SK-N-SH (cell line): ENCODE measurements around the gene OXSR1. TPM values are rescaled to one million over a fixed set of nuclear protein-coding genes. Genes with fewer than 3 reads are reported as not detected.

ENCODE experiments used
- CTCF ChIA-PET: fragments of 300-600, 350-600 bp; formaldehyde crosslinking; extraction: SDS; loops from one replicate; lab custom pipeline; 2021; lab: Yijun Ruan, JAX
- POLR2A ChIA-PET: fragments of 350-600 bp; sonication (Branson Sonifier 250); formaldehyde crosslinking; extraction: SDS; loops from one replicate; lab custom pipeline; 2020; ENCODE audit warnings: antibody characterized with exemption, inconsistent platforms; lab: Yijun Ruan, JAX
- DNase-seq: peaks from one replicate; pipeline ENCODE4 v3.0.0; 2012
- H2AFZ ChIP-seq: fragments of 200-600 bp; sonication (generic); 2 replicates; pipeline ENCODE4 v1.8.1; 2016; ENCODE audit warnings: antibody characterized with exemption, mild to moderate bottlenecking, low read depth
- H3F3A ChIP-seq: fragments of 200-600 bp; sonication (generic); replicated peaks from 2 replicates; pipeline ENCODE3; 2016; ENCODE audit warnings: antibody characterized with exemption, mild to moderate bottlenecking; ENCODE audit not compliant: insufficient read depth
- H3K27ac ChIP-seq, 2 experiments: fragments of 200-500 bp in 1 of 2; fragments of 200-600 bp in 1 of 2; sonication (Bioruptor generic) in 1 of 2; sonication (generic), shearing (Covaris generic) in 1 of 2; 2 replicates each; pipeline versions ENCODE4 v1.5.1 to v1.6.1; 2014 to 2016; ENCODE audit warnings: low read depth in 2 of 2, inconsistent platforms in 1 of 2, low read length in 1 of 2, mild to moderate bottlenecking in 1 of 2, mixed read lengths in 1 of 2
- H3K27me3 ChIP-seq: fragments of 200-600 bp; sonication (generic), shearing (Covaris generic); 2 replicates; pipeline ENCODE4 v1.6.1; 2016; ENCODE audit warnings: mixed run types; ENCODE audit not compliant: insufficient read depth
- H3K36me3 ChIP-seq, 2 experiments: fragments of 200-500 bp in 1 of 2; fragments of 200-600 bp in 1 of 2; sonication (Bioruptor generic) in 1 of 2; sonication (generic) in 1 of 2; replicated peaks in 1 of 2; 2 replicates each; pipeline versions ENCODE3 to v1.5.1; 2014 to 2016; ENCODE audit warnings: low read length in 1 of 2, mild to moderate bottlenecking in 1 of 2; ENCODE audit not compliant: insufficient read depth in 2 of 2, control insufficient read depth in 1 of 2
- H3K4me1 ChIP-seq, 2 experiments: fragments of 200-500 bp in 1 of 2; fragments of 200-600 bp in 1 of 2; sonication (Bioruptor generic) in 1 of 2; sonication (generic), shearing (Covaris generic) in 1 of 2; 2 replicates each; pipeline versions ENCODE4 v1.5.1 to v1.6.1; 2014 to 2016; ENCODE audit warnings: low read depth in 1 of 2, low read length in 1 of 2, mixed run types in 1 of 2; ENCODE audit not compliant: insufficient read depth in 2 of 2, control insufficient read depth in 1 of 2
- H3K4me2 ChIP-seq: fragments of 200-600 bp; sonication (generic), shearing (Covaris generic); 2 replicates; pipeline ENCODE4 v1.6.1; 2017; ENCODE audit warnings: mixed run types
- H3K4me3 ChIP-seq, 2 experiments: fragments of 200-500 bp in 1 of 2; fragments of 200-600 bp in 1 of 2; sonication (Bioruptor generic) in 1 of 2; sonication (generic), shearing (Covaris generic) in 1 of 2; 2 replicates each; pipeline versions ENCODE4 v1.5.1 to v1.8.1; 2014 to 2016; ENCODE audit warnings: low read depth in 2 of 2, inconsistent platforms in 1 of 2, low read length in 1 of 2, mild to moderate bottlenecking in 1 of 2, mixed read lengths in 1 of 2, moderate library complexity in 1 of 2
- H3K79me2 ChIP-seq: fragments of 200-600 bp; sonication (generic); 2 replicates; pipeline ENCODE4 v1.8.1; 2017; ENCODE audit warnings: mild to moderate bottlenecking; ENCODE audit not compliant: insufficient read depth
- H3K9ac ChIP-seq: fragments of 200-600 bp; sonication (generic); 2 replicates; pipeline ENCODE4 v1.6.1; 2017; ENCODE audit warnings: mixed run types
- H3K9me2 ChIP-seq: fragments of 200-600 bp; sonication (generic); 2 replicates; pipeline ENCODE4 v1.6.1; 2017; ENCODE audit warnings: mixed run types
- H3K9me3 ChIP-seq: fragments of 200-600 bp; sonication (generic); 2 replicates; pipeline ENCODE4 v1.6.1; 2017; ENCODE audit warnings: mixed run types, mild to moderate bottlenecking, moderate library complexity
- H4K20me1 ChIP-seq: fragments of 200-600 bp; sonication (generic); 2 replicates; pipeline ENCODE4 v1.6.1; 2017; ENCODE audit warnings: mild to moderate bottlenecking, mixed run types; ENCODE audit not compliant: insufficient read depth
- CHD2 ChIP-seq: fragments of 150-350 bp; IDR thresholded peaks from 2 replicates; pipeline ENCODE4 v1.6.1; 2018; ENCODE audit warnings: low read length; ENCODE audit not compliant: partially characterized antibody
- CTCF ChIP-seq: fragments of 200-600 bp; sonication (generic); IDR thresholded peaks from 2 replicates; pipeline ENCODE4 v1.6.1; 2017; ENCODE audit warnings: antibody characterized with exemption, mild to moderate bottlenecking, moderate library complexity
- ELF1 ChIP-seq: IDR thresholded peaks from 2 replicates; pipeline ENCODE4 v1.4.0; 2012
- EP300 ChIP-seq, 2 experiments: IDR thresholded peaks; 2 replicates each; pipeline versions ENCODE4 v1.4.0 to v1.6.1; 2012; ENCODE audit warnings: borderline replicate concordance in 1 of 2, low read depth in 1 of 2, low read length in 1 of 2
- EZH2phosphoT487 ChIP-seq: fragments of 200-600 bp; sonication (generic); IDR thresholded peaks from 2 replicates; pipeline ENCODE4 v1.6.1; 2017; ENCODE audit warnings: low read depth, mixed run types, mild to moderate bottlenecking, antibody characterized with exemption, moderate library complexity, borderline replicate concordance
- FOSL2 ChIP-seq: IDR thresholded peaks from 2 replicates; pipeline ENCODE4 v1.4.0; 2012; ENCODE audit warnings: low read depth, mild to moderate bottlenecking, moderate library complexity, borderline replicate concordance
- FOXM1 ChIP-seq: IDR thresholded peaks from 2 replicates; pipeline ENCODE4 v1.4.0; 2012; ENCODE audit warnings: low read depth, mild to moderate bottlenecking
- JUND ChIP-seq: IDR thresholded peaks from 2 replicates; pipeline ENCODE4 v1.4.0; 2012
- MAX ChIP-seq: IDR thresholded peaks from 2 replicates; pipeline ENCODE4 v1.4.0; 2012; ENCODE audit warnings: low read depth
- NFIC ChIP-seq: IDR thresholded peaks from 2 replicates; pipeline ENCODE4 v1.4.0; 2012; ENCODE audit warnings: borderline replicate concordance
- NRF1 ChIP-seq: IDR thresholded peaks from 2 replicates; pipeline ENCODE4 v1.6.1; 2012; ENCODE audit warnings: low read depth, mild to moderate bottlenecking, low read length
- PBX3 ChIP-seq: IDR thresholded peaks from 2 replicates; pipeline ENCODE4; 2012
- POLR2AphosphoS5 ChIP-seq: IDR thresholded peaks from 2 replicates; pipeline ENCODE4 v1.6.1; 2012; ENCODE audit warnings: low read depth, low read length
- RAD21 ChIP-seq: IDR thresholded peaks from 2 replicates; pipeline ENCODE4 v1.6.1; 2012; ENCODE audit warnings: mild to moderate bottlenecking, low read length
- RXRA ChIP-seq: IDR thresholded peaks from 2 replicates; pipeline ENCODE4 v1.4.0; 2012; ENCODE audit warnings: low read depth, mild to moderate bottlenecking, borderline replicate concordance
- SIN3A ChIP-seq: IDR thresholded peaks from 2 replicates; pipeline ENCODE4 v1.6.1; 2012; ENCODE audit warnings: low read depth, mild to moderate bottlenecking, low read length, moderate library complexity, borderline replicate concordance
- SMC3 ChIP-seq: IDR thresholded peaks from 2 replicates; pipeline ENCODE4 v1.6.1; 2012; ENCODE audit warnings: low read depth, low read length, improper control_type of control experiment
- TCF12 ChIP-seq: IDR thresholded peaks from 2 replicates; pipeline ENCODE4 v1.4.0; 2012
- YY1 ChIP-seq: IDR thresholded peaks from 2 replicates; pipeline ENCODE4 v1.4.0; 2012; ENCODE audit warnings: low read depth, mild to moderate bottlenecking
- WGBS: methylation state at CpG from one replicate; pipeline ENCODE4 v1.1.6; 2017; ENCODE audit warnings: low lambda C conversion rate; 5-methylcytosine and 5-hydroxymethylcytosine counted together
- polyA plus RNA-seq, 3 experiments: library from polyadenylated mRNA; depleted of rRNA; stranded (reverse); fragments of >200 nt; gene quantifications; 2 replicates each; pipeline ENCODE4 v1.2.3, GENCODE V29; 2012

OXSR1 gene
- polyA plus RNA-seq, 1 of the 3 experiments (the other 2 are of a cell fraction): 22.3 TPM

GRCh38 chr3:38247366-38248035 lies 82.2 kb downstream of the OXSR1 start:
- Histone ChIP-seq H2AFZ (no peak overlapping the region), H3K4me1 (peaks cover 0 to 10% of the 10 kb centered on the region in 2 experiments; a peak in 2 of 4 replicates), H3F3A (peaks cover 25% of the 10 kb centered on the region), H3K36me3 (peaks cover 56 to 73% of the 10 kb centered on the region in 2 experiments), H3K4me2 (no peak overlapping the region), H3K9me2 (no peaks in the 10 kb centered on the region), H3K27me3 (no peaks in the 10 kb centered on the region), H3K9me3 (no peaks in the 10 kb centered on the region), H3K79me2 (peaks cover 16% of the 10 kb centered on the region; the same call in 1 of the 2 replicates), H4K20me1 (peaks cover 4% of the 10 kb centered on the region; the same call in 1 of the 2 replicates), H3K9ac (no peak overlapping the region), H3K27ac (peak overlapping the region in 1 of 2 experiments; percentile 56; a peak in 3 of 4 replicates), H3K4me3 (no peak overlapping the region)
- CTCF ChIA-PET: interaction anchor here (0.6 to 1.2 kb wide), 3 partner anchors 8 to 116 kb away, joined by 3 to 6 read pairs (median 4); no protein-coding TSS in a partner anchor
- TF ChIP-seq SMC3 (peak; percentile 23; the same call in 1 of the 2 replicates), MAX (peak; percentile 60; the same call in 1 of the 2 replicates), FOSL2 (peak; percentile 48; the same call in 1 of the 2 replicates), TCF12 (peak; percentile 60), NFIC (peak; percentile 77), YY1 (no peak), PBX3 (peak; percentile 61), EP300 (IDR thresholded peaks at IDR 0.05; ENCODE audit: borderline replicate concordance in 1 of 2, low read depth in 1 of 2, low read length in 1 of 2) (peak in 1 of 2 experiments; percentile 14; a peak in 1 of 4 replicates), RAD21 (peak; percentile 36), ELF1 (no peak), CTCF (peak; percentile 53), JUND (peak; percentile 64), EZH2phosphoT487 (no peak)
- DNase-seq: no peak
- POLR2A ChIA-PET: no interaction called here

- H3K27ac ChIP-seq: no peak overlapping the region
- peaks cover 63 to 89% of the 10 kb centered on the region in 2 experiments for H3K36me3 ChIP-seq
- peaks cover 4% of the 10 kb centered on the region; the same call in 1 of the 2 replicates for H4K20me1 ChIP-seq
- no peak overlapping the region for H3K4me3 ChIP-seq
- no peaks in the 10 kb centered on the region for H3K9me2 ChIP-seq
- DNase-seq: no peak
- H3K4me2 ChIP-seq: no peak overlapping the region
- ChIA-PET POLR2A (no interaction called here), CTCF (no interaction called here)
- H3K9me3 ChIP-seq: no peaks in the 10 kb centered on the region
- H3K27me3 ChIP-seq: no peaks in the 10 kb centered on the region
- H2AFZ ChIP-seq: no peak overlapping the region
- peaks cover 23% of the 10 kb centered on the region for H3F3A ChIP-seq
- H3K79me2 ChIP-seq: peaks cover 15% of the 10 kb centered on the region; the same call in 1 of the 2 replicates
- no peak overlapping the region for H3K9ac ChIP-seq
- peaks cover 0 to 10% of the 10 kb centered on the region in 2 experiments; a peak in 2 of 4 replicates for H3K4me1 ChIP-seq
- WGBS: 91% methylated on average over 2 of the region's 2 CpGs
- TF ChIP-seq RXRA: no peak
- TF ChIP-seq FOXM1: no peak
- no peak for TF ChIP-seq NRF1
- TF ChIP-seq CHD2: no peak
- TF ChIP-seq POLR2AphosphoS5: no peak
- TF ChIP-seq SIN3A: no peak
These were observed 84.9 kb downstream of the OXSR1 start for GRCh38 chr3:38250198-38250597.
